ENCODE results near the gene CTNNA3. TPM values are rescaled to one million over a fixed set of nuclear protein-coding genes. Genes with fewer than 3 reads are reported as not detected.

The CTNNA3 gene
- total RNA-seq, 2 donors from 2014 or later, result 0.37 to 1.1 TPM

DNA sequence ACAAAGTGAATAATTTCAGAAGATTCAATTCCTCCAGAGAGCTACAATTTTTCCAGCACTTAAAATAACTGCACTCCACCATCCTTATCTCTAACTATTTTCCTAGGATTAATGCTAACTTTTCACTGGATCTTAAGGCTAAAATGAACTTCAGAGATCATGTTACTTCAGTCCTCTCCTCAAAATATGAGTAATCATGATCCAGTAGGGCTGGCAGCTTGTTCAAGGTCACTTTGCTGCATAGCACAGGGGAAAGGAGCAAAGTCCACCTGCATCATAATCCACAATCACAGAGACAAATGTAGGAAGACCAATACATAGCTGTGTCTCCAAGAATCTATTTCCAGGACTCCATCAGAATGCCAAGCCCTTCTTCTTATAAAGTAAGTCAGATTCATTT is 619.9 kb downstream of the CTNNA3 start:
- intact Hi-C loops (cut with DNase I), result no loop called here
- Histone ChIP-seq H3K4me1 (no peaks in the 10 kb centered on the region), H3K36me3 (no peaks in the 10 kb centered on the region), H3K27ac (no peak overlapping the region), H3K9me3 (no peaks in the 10 kb centered on the region), H3K4me3 (no peak overlapping the region), H3K9ac (ENCODE audit: low read depth in 2 of 2, low read length in 2 of 2) (no peak overlapping the region), H3K27me3 (no peaks in the 10 kb centered on the region)
- no peak for DNase-seq
- TF ChIP-seq, protein P1, sequence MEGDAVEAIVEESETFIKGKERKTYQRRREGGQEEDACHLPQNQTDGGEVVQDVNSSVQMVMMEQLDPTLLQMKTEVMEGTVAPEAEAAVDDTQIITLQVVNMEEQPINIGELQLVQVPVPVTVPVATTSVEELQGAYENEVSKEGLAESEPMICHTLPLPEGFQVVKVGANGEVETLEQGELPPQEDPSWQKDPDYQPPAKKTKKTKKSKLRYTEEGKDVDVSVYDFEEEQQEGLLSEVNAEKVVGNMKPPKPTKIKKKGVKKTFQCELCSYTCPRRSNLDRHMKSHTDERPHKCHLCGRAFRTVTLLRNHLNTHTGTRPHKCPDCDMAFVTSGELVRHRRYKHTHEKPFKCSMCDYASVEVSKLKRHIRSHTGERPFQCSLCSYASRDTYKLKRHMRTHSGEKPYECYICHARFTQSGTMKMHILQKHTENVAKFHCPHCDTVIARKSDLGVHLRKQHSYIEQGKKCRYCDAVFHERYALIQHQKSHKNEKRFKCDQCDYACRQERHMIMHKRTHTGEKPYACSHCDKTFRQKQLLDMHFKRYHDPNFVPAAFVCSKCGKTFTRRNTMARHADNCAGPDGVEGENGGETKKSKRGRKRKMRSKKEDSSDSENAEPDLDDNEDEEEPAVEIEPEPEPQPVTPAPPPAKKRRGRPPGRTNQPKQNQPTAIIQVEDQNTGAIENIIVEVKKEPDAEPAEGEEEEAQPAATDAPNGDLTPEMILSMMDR (IDR thresholded peaks at IDR 0.05), result no peak

DNA sequence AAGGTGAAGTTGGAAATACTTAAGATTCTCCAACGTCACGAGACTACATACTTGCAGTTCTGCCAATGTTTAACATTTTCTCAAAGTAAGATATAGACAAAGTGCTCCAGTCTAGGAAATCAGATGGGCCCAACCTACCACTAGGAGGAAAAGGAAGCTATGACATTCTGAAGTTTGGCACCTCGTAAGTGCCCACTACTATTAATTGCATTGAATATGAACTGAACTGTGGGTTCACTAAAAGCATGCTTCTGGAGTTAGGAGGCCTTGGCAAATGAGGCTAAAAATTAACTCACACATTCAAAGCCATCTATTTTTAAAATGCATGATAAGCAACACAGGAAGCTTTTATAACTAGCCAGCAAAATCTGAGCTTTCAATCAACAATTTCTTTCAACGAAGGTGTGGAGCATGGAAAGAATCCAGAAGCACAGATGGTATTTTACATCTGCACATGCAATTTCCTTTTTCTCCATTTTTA is 620.5 kb downstream of the CTNNA3 start:
- Histone ChIP-seq H3K4me1 (no peaks in the 10 kb centered on the region), H3K4me3 (no peak overlapping the region), H3K9me3 (no peaks in the 10 kb centered on the region), H3K9ac (ENCODE audit: low read depth in 2 of 2, low read length in 2 of 2) (no peak overlapping the region), H3K27me3 (no peaks in the 10 kb centered on the region), H3K27ac (no peak overlapping the region), H3K36me3 (no peaks in the 10 kb centered on the region)
- intact Hi-C loops (cut with DNase I), result no loop called here
- DNase-seq, result no peak
- TF ChIP-seq, protein P1 (IDR thresholded peaks at IDR 0.05), result no peak

DNA sequence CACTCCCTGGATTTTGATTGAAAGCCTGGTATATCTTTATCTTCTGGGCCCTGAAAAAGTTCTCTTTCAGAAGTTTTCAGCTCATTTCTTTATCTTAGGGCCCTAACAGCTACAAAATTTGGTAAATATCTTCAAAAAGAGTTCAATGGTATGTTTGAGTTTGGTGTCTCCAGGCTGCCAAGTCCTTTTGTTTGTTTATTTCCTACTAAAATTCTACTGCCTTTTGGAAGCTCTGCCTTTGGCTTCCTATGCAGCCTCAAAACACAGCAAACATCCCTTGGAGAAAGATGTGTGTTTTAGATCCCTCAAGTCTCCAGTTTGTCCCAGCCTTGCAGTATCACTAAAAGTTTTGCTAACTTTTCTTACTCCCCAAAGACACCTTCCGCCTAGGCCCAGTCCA is 623.3 kb downstream of the CTNNA3 start:
- H3K27me3 ChIP-seq, result no peaks in the 10 kb centered on the region
- no peaks in the 10 kb centered on the region for H3K36me3 ChIP-seq
- TF ChIP-seq, protein P1 (IDR thresholded peaks at IDR 0.05), result no peak
- no peak for DNase-seq
- intact Hi-C loops (cut with DNase I), result no loop called here
- no peaks in the 10 kb centered on the region for H3K9me3 ChIP-seq
- H3K4me3 ChIP-seq, result no peak overlapping the region
- no peak overlapping the region for H3K9ac ChIP-seq (ENCODE audit: low read depth in 2 of 2, low read length in 2 of 2)
- no peak overlapping the region for H3K27ac ChIP-seq
- H3K4me1 ChIP-seq, result no peaks in the 10 kb centered on the region

DNA sequence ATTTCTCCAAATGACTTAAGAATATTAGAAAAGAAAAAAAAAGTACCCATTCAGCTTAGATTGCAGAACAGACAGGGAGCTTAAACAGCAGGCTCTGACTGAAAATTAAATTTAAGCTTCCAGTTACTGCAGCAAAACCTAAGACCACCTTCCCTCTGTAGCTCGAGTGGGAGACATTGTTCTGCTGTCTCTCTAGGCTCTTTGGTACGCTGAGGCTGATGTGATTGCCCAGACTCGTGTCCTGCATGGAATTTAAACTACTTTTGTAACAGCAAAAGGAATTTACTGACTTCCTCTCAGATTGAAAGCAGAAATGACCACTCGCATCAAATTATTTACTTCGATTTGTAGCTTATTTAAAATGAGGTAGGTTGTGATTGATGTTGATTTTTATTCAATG is 645.6 kb downstream of the CTNNA3 start:
- H3K4me1 ChIP-seq, result no peaks in the 10 kb centered on the region
- TF ChIP-seq, protein P1 (IDR thresholded peaks at IDR 0.05), result no peak
- intact Hi-C loops (cut with DNase I), result no loop called here

DNA sequence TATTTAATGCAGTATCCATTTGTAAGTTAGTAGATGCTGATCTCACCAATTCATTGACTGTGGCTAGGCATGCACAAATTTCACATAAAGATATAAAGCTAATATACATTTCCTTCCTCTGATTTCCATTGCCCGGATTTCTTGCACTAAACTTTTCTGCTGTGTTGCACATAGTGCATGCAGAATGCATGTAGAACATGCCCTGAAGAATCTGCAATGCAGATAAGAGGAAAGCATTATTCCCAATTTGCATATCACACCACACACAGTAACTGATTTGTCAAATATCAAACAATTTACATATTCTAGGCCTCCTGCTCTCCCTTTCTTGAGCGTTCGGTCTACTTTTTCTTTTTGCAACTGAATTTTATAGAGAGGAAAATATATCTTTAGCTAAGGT is 646.0 kb downstream of the CTNNA3 start:
- no peak overlapping the region for H3K27ac ChIP-seq
- no peaks in the 10 kb centered on the region for H3K9me3 ChIP-seq
- TF ChIP-seq, protein P1 (IDR thresholded peaks at IDR 0.05), result no peak
- no peaks in the 10 kb centered on the region for H3K27me3 ChIP-seq
- H3K36me3 ChIP-seq, result no peaks in the 10 kb centered on the region
- no peak for DNase-seq
- intact Hi-C loops (cut with DNase I), result no loop called here
- H3K4me1 ChIP-seq, result no peaks in the 10 kb centered on the region
- H3K4me3 ChIP-seq, result no peak overlapping the region
- no peak overlapping the region for H3K9ac ChIP-seq (ENCODE audit: low read depth in 2 of 2, low read length in 2 of 2)

More for the DNA sequence above, 645.6 kb downstream of the CTNNA3 start:
- H3K36me3 ChIP-seq, result no peaks in the 10 kb centered on the region
- no peaks in the 10 kb centered on the region for H3K9me3 ChIP-seq
- no peak overlapping the region for H3K9ac ChIP-seq (ENCODE audit: low read depth in 2 of 2, low read length in 2 of 2)
- no peak overlapping the region for H3K27ac ChIP-seq
- H3K4me3 ChIP-seq, result no peak overlapping the region
- no peak for DNase-seq
- H3K27me3 ChIP-seq, result no peaks in the 10 kb centered on the region

Measured in colonic mucosa (tissue), 4 donors.